SU-DHL-6 (cell line): Measurements from ENCODE around the gene CGB8.
"Not testable (repeated sequence)": the region's sequence is repeated elsewhere in the genome, so short reads cannot be mapped to it uniquely, and the experiment has no call there.

Experiments
- H2AFZ ChIP-seq: fragments of 200-600 bp; sonication (generic); 2 replicates; pipeline ENCODE4 v1.6.1; 2014; ENCODE audit warnings: low read depth, mild to moderate bottlenecking, moderate library complexity, mixed read lengths, antibody characterized with exemption, low read length; ENCODE audit not compliant: severe bottlenecking
- H3F3A ChIP-seq: fragments of 200-600 bp; shearing (Covaris generic); 2 replicates; pipeline ENCODE4 v1.6.0; 2016; ENCODE audit warnings: antibody characterized with exemption, mild to moderate bottlenecking; ENCODE audit not compliant: insufficient read depth
- H3K27ac ChIP-seq: fragments of 200-600 bp; sonication (generic); 2 replicates; pipeline ENCODE4 v1.5.1; 2016; ENCODE audit warnings: low read depth, mild to moderate bottlenecking, low read length, moderate library complexity, mixed read lengths
- H3K27me3 ChIP-seq: fragments of 200-600 bp; sonication (generic), shearing (Covaris generic); 2 replicates; pipeline ENCODE4 v1.6.0; 2014; ENCODE audit warnings: mild to moderate bottlenecking, low read length
- H3K36me3 ChIP-seq: fragments of 200-600 bp; sonication (generic); 2 replicates; pipeline ENCODE4 v1.6.1; 2014; ENCODE audit warnings: mild to moderate bottlenecking, low read length, mixed read lengths
- H3K4me2 ChIP-seq: fragments of 300-600, 200-600 bp; shearing (Covaris generic), sonication (generic); 2 replicates; pipeline ENCODE4 v1.6.0; 2014; ENCODE audit warnings: low read length, low read depth, mild to moderate bottlenecking; ENCODE audit not compliant: poor library complexity, severe bottlenecking
- H3K4me3 ChIP-seq: fragments of 200-600 bp; sonication (generic); 2 replicates; pipeline ENCODE4 v1.5.1; 2014; ENCODE audit warnings: antibody characterized with exemption, low read length, mild to moderate bottlenecking, mixed read lengths; ENCODE audit not compliant: insufficient read depth, poor library complexity, severe bottlenecking
- H3K79me2 ChIP-seq: fragments of 200-600 bp; sonication (generic); 2 replicates; pipeline ENCODE4 v1.6.1; 2014; ENCODE audit warnings: mild to moderate bottlenecking, low read length, moderate library complexity; ENCODE audit not compliant: insufficient read depth
- H3K9ac ChIP-seq: fragments of 200-600 bp; sonication (generic); 2 replicates; pipeline ENCODE4 v1.7.0; 2014; ENCODE audit warnings: mild to moderate bottlenecking, low read length
- H3K9me2 ChIP-seq: fragments of 200-600 bp; sonication (generic); replicated peaks from 2 replicates; pipeline ENCODE4 v1.6.1; 2014; ENCODE audit warnings: low read length; ENCODE audit not compliant: insufficient read depth
- H3K9me3 ChIP-seq: fragments of 200-600 bp; sonication (generic); 2 replicates; pipeline ENCODE4 v1.6.1; 2014; ENCODE audit warnings: low read length, mixed read lengths; ENCODE audit not compliant: insufficient read depth
- H4K20me1 ChIP-seq: fragments of 200-600 bp; sonication (generic); 2 replicates; pipeline ENCODE4 v1.6.1; 2014; ENCODE audit warnings: low read depth, mild to moderate bottlenecking, antibody characterized with exemption, low read length, moderate library complexity, mixed read lengths
- CTCF ChIP-seq: fragments of 200-600 bp; sonication (generic); IDR thresholded peaks from one replicate; pipeline ENCODE4 v1.5.1; 2017; ENCODE audit warnings: antibody characterized with exemption, mild to moderate bottlenecking, low read length, moderate library complexity; ENCODE audit not compliant: insufficient read depth, poor library complexity, severe bottlenecking
- EZH2phosphoT487 ChIP-seq: fragments of 200-600 bp; sonication (generic), shearing (Covaris generic); conservative IDR thresholded peaks from 2 replicates; pipeline ENCODE4 v1.6.1; 2018; ENCODE audit warnings: mild to moderate bottlenecking, antibody characterized with exemption, low read length, moderate library complexity, mixed read lengths

The CGB8 gene

GRCh38 chr19:49019242-49019932 lies 29.5 kb downstream of the CGB8 start:
- no peaks in the 10 kb centered on the region for H3K9me3 ChIP-seq
- no peaks in the 10 kb centered on the region for H3K9me2 ChIP-seq
- H3K4me2 ChIP-seq, result no peak overlapping the region
- no peaks in the 10 kb centered on the region for H3K36me3 ChIP-seq
- H3F3A ChIP-seq, result no peaks in the 10 kb centered on the region
- TF ChIP-seq EZH2phosphoT487 (no peak), CTCF (no peak)
- H3K79me2 ChIP-seq, result no peaks in the 10 kb centered on the region
- H3K9ac ChIP-seq, result no peak overlapping the region
- H3K27me3 ChIP-seq, result no peaks in the 10 kb centered on the region
- no peaks in the 10 kb centered on the region for H4K20me1 ChIP-seq
- H3K4me3 ChIP-seq, result no peak overlapping the region
- no peak overlapping the region for H3K27ac ChIP-seq
- H2AFZ ChIP-seq, result no peak overlapping the region

- H3F3A ChIP-seq, H3K4me3 ChIP-seq, H2AFZ ChIP-seq, H4K20me1 ChIP-seq, H3K9me3 ChIP-seq, H3K9me2 ChIP-seq, H3K79me2 ChIP-seq, H3K27ac ChIP-seq, H3K27me3 ChIP-seq, H3K36me3 ChIP-seq: not testable (repeated sequence)
- H3K9ac ChIP-seq, result peak overlapping the region; percentile 32; the same call in 1 of the 2 replicates
- peak overlapping the region; percentile 48 for H3K4me2 ChIP-seq
These were observed 30.3 kb downstream of the CGB8 start for GRCh38 chr19:49018388-49019241.

GRCh38 chr19:49017666-49018351 lies 31.1 kb downstream of the CGB8 start:
- TF ChIP-seq EZH2phosphoT487 (no peak), CTCF (peak; percentile 33)
- H3K27ac ChIP-seq, result no peak overlapping the region
- H3K9me3 ChIP-seq, result no peaks in the 10 kb centered on the region
- H2AFZ ChIP-seq, result no peak overlapping the region
- H3K4me2 ChIP-seq, result peak overlapping the region; percentile 48
- no peaks in the 10 kb centered on the region for H3K9me2 ChIP-seq
- H3K4me3 ChIP-seq, result no peak overlapping the region
- H3K79me2 ChIP-seq, result no peaks in the 10 kb centered on the region
- H3K36me3 ChIP-seq, result no peaks in the 10 kb centered on the region
- peak overlapping the region; percentile 32; the same call in 1 of the 2 replicates for H3K9ac ChIP-seq
- H3F3A ChIP-seq, result no peaks in the 10 kb centered on the region
- H3K27me3 ChIP-seq, result no peaks in the 10 kb centered on the region
- no peaks in the 10 kb centered on the region for H4K20me1 ChIP-seq
